H1 (cell line): ENCODE data around the gene LRP5. TPM values are rescaled to one million over a fixed set of nuclear protein-coding genes. Genes with fewer than 3 reads are reported as not detected.

Experiments used
- CTCF ChIA-PET: fragments of 300-600 bp; sonication (Branson Sonifier 250); formaldehyde crosslinking; loops from one replicate; lab custom pipeline; 2021; ENCODE audit not compliant: partially characterized antibody; lab: Charles Lee
- POLR2A ChIA-PET: fragments of 300-600 bp; sonication (Branson Sonifier 250); formaldehyde crosslinking; loops from one replicate; lab custom pipeline; 2021; ENCODE audit warnings: inconsistent platforms; ENCODE audit not compliant: partially characterized antibody; lab: Charles Lee
- DNase-seq, 2 experiments: peaks; one replicate each; pipeline versions ENCODE4 v3.0.0 to v3.0.0-alpha.2; 2010 to 2022; ENCODE audit warnings: low spot score in 2 of 2, low read depth in 1 of 2, mixed read lengths in 1 of 2
- FAIRE-seq: peaks from 2 replicates; lab custom pipeline; 2011; peaks lifted over from hg19 to GRCh38; lab: Jason Lieb, UNC
- H2AFZ ChIP-seq: 2 replicates; pipeline ENCODE4 v1.8.1; 2012; ENCODE audit warnings: low read length, inconsistent platforms
- H2AK5ac ChIP-seq: 2 replicates; pipeline ENCODE4 v1.6.1; 2013; ENCODE audit warnings: low read depth, low read length
- H2BK120ac ChIP-seq: replicated peaks from 2 replicates; pipeline ENCODE3; 2013; ENCODE audit warnings: low read depth, low read length, inconsistent platforms
- H2BK12ac ChIP-seq: 2 replicates; pipeline ENCODE4 v1.6.1; 2013; ENCODE audit warnings: low read depth, low read length
- H2BK15ac ChIP-seq: 2 replicates; pipeline ENCODE4 v1.6.1; 2013; ENCODE audit warnings: low read length
- H2BK20ac ChIP-seq: 2 replicates; pipeline ENCODE4 v1.6.1; 2013; ENCODE audit warnings: low read length
- H2BK5ac ChIP-seq: 2 replicates; pipeline ENCODE4 v1.6.1; 2013; ENCODE audit warnings: low read depth, low read length
- H3K14ac ChIP-seq: 2 replicates; pipeline ENCODE4 v1.6.1; 2013; ENCODE audit warnings: inconsistent platforms; ENCODE audit not compliant: insufficient read length
- H3K18ac ChIP-seq: 2 replicates; pipeline ENCODE4 v1.6.1; 2013; ENCODE audit warnings: low read length; ENCODE audit errors: extremely low read depth
- H3K23ac ChIP-seq: 2 replicates; pipeline ENCODE4 v1.6.1; 2013; ENCODE audit warnings: inconsistent platforms; ENCODE audit not compliant: insufficient read length
- H3K23me2 ChIP-seq: 2 replicates; pipeline ENCODE4 v1.6.1; 2013; ENCODE audit warnings: low read depth, low read length
- H3K27ac ChIP-seq: 2 replicates; pipeline ENCODE4 v1.6.1; 2011; ENCODE audit warnings: low read depth, low read length, inconsistent platforms
- H3K27me3 ChIP-seq, 4 experiments: replicated peaks in 1 of 4; 1 replicate in 1 of 4; 2 replicates in 3 of 4; pipeline versions ENCODE4 v1.6.1 to v1.8.1; 2011 to 2013; ENCODE audit warnings: low read length in 3 of 4, mild to moderate bottlenecking in 3 of 4, inconsistent platforms in 2 of 4, mixed read lengths in 2 of 4, moderate library complexity in 1 of 4; ENCODE audit not compliant: control insufficient read depth in 3 of 4, insufficient read depth in 3 of 4; ENCODE audit errors: extremely low read depth in 1 of 4
- H3K36me3 ChIP-seq, 4 experiments: 2 replicates each; pipeline versions ENCODE4 v1.6.1 to v1.8.1; 2011 to 2013; ENCODE audit warnings: mild to moderate bottlenecking in 4 of 4, low read length in 3 of 4, moderate library complexity in 2 of 4, control low read depth in 1 of 4, inconsistent platforms in 1 of 4; ENCODE audit not compliant: insufficient read depth in 4 of 4, control insufficient read depth in 2 of 4
- H3K4ac ChIP-seq: replicated peaks from 2 replicates; pipeline ENCODE3; 2013; ENCODE audit warnings: low read length, low read depth, mixed read lengths, inconsistent platforms; ENCODE audit not compliant: insufficient read length
- H3K4me1 ChIP-seq, 4 experiments: replicated peaks in 1 of 4; 1 replicate in 1 of 4; 2 replicates in 3 of 4; pipeline versions ENCODE4 v1.6.1 to v1.8.1; 2011 to 2013; ENCODE audit warnings: low read length in 3 of 4, inconsistent platforms in 2 of 4, mixed read lengths in 1 of 4; ENCODE audit not compliant: insufficient read depth in 4 of 4, control insufficient read depth in 3 of 4
- H3K4me2 ChIP-seq, 2 experiments: 2 replicates each; pipeline versions ENCODE4 v1.6.1 to v1.8.1; 2011 to 2013; ENCODE audit warnings: low read depth in 2 of 2, low read length in 2 of 2, control low read depth in 1 of 2, inconsistent platforms in 1 of 2, mild to moderate bottlenecking in 1 of 2; ENCODE audit not compliant: insufficient read depth in 1 of 2
- H3K4me3 ChIP-seq, 4 experiments: fragments of 200-600, 300-600 bp in 1 of 4; sonication (generic), shearing (Covaris generic), sonication (Bioruptor Twin) in 1 of 4; 2 replicates each; pipeline versions ENCODE4 v1.5.1 to v1.8.1; 2011 to 2016; ENCODE audit warnings: low read length in 4 of 4, low read depth in 3 of 4, control low read depth in 2 of 4, inconsistent platforms in 2 of 4, mild to moderate bottlenecking in 2 of 4, mixed read lengths in 1 of 4, moderate library complexity in 1 of 4; ENCODE audit not compliant: insufficient read depth in 2 of 4; ENCODE audit errors: extremely low read depth in 1 of 4
- H3K56ac ChIP-seq: replicated peaks from 2 replicates; pipeline ENCODE3; 2013; ENCODE audit warnings: low read depth, mild to moderate bottlenecking, mixed read lengths, low read length, inconsistent platforms; ENCODE audit not compliant: insufficient read length
- H3K79me1 ChIP-seq: 2 replicates; pipeline ENCODE4 v1.6.1; 2013; ENCODE audit warnings: low read depth, low read length, control low read depth
- H3K79me2 ChIP-seq, 2 experiments: 2 replicates each; pipeline versions ENCODE4 v1.6.1 to v1.8.1; 2012 to 2013; ENCODE audit warnings: low read length in 2 of 2, mild to moderate bottlenecking in 2 of 2, inconsistent platforms in 1 of 2; ENCODE audit not compliant: insufficient read depth in 2 of 2, control insufficient read depth in 1 of 2
- H3K9ac ChIP-seq, 4 experiments: replicated peaks in 1 of 4; 1 replicate in 1 of 4; 2 replicates in 3 of 4; pipeline versions ENCODE4 v1.6.1 to v1.8.1; 2011 to 2013; ENCODE audit warnings: low read depth in 3 of 4, low read length in 3 of 4, control low read depth in 2 of 4, mild to moderate bottlenecking in 2 of 4, moderate library complexity in 2 of 4, inconsistent platforms in 1 of 4; ENCODE audit errors: extremely low read depth in 1 of 4
- H3K9me3 ChIP-seq, 2 experiments: 2 replicates each; pipeline versions ENCODE4 v1.6.1 to v1.8.1; 2012 to 2013; ENCODE audit warnings: mild to moderate bottlenecking in 2 of 2, moderate library complexity in 2 of 2, control low read depth in 1 of 2, inconsistent platforms in 1 of 2, low read depth in 1 of 2, low read length in 1 of 2, mixed read lengths in 1 of 2; ENCODE audit not compliant: insufficient read depth in 2 of 2
- H4K20me1 ChIP-seq, 2 experiments: replicated peaks in 1 of 2; 2 replicates each; pipeline versions ENCODE3 to v1.8.1; 2011 to 2013; ENCODE audit warnings: inconsistent platforms in 2 of 2, low read length in 2 of 2, mild to moderate bottlenecking in 1 of 2; ENCODE audit not compliant: insufficient read depth in 2 of 2, control insufficient read depth in 1 of 2
- H4K5ac ChIP-seq: 2 replicates; pipeline ENCODE4 v1.6.1; 2013; ENCODE audit warnings: low read length, low read depth, mixed read lengths, inconsistent platforms; ENCODE audit not compliant: insufficient read length
- H4K8ac ChIP-seq: 2 replicates; pipeline ENCODE4 v1.8.0; 2013; ENCODE audit warnings: mild to moderate bottlenecking, moderate library complexity, low read length, inconsistent platforms; ENCODE audit not compliant: insufficient read depth; ENCODE audit errors: extremely low read depth
- H4K91ac ChIP-seq: replicated peaks from 2 replicates; pipeline ENCODE3; 2013; ENCODE audit warnings: low read length, mixed read lengths, inconsistent platforms; ENCODE audit not compliant: insufficient read length
- KDM1A ChIP-seq: fragments of 200-600, 300-600 bp; sonication (generic); IDR thresholded peaks from 2 replicates; pipeline ENCODE4 v1.7.1; 2016; ENCODE audit warnings: mild to moderate bottlenecking, low read length, borderline replicate concordance
- WGBS, 2 experiments: shearing (Covaris generic) in 1 of 2; methylation state at CpG; one replicate each; pipeline versions ENCODE4 v1.1.6 to v1.1.7; 2013 to 2015; ENCODE audit warnings: low lambda C conversion rate in 2 of 2, mixed read lengths in 2 of 2, inconsistent platforms in 1 of 2, low coverage in 1 of 2, missing lambda C conversion rate in 1 of 2; ENCODE audit not compliant: insufficient replicate concordance in 2 of 2, insufficient coverage in 1 of 2, insufficient read length in 1 of 2; ENCODE audit errors: extremely low coverage in 1 of 2, missing lambda C conversion rate in 1 of 2; 5-methylcytosine and 5-hydroxymethylcytosine counted together
- polyA plus RNA-seq, 7 experiments: library from polyadenylated mRNA; depleted of rRNA in 3 of 7; stranded (reverse) in 5 of 7; unstranded in 2 of 7; fragments of >200 nt in 5 of 7; fragments of 200-250 nt in 2 of 7; gene quantifications; 1 replicate in 5 of 7; 2 replicates in 1 of 7; 4 replicates in 1 of 7; pipeline versions ENCODE4 v1.2.1 to v1.2.3, GENCODE V29; 2011 to 2013; ENCODE audit warnings: missing spikeins in 2 of 7, mixed read lengths in 2 of 7
- total RNA-seq: library from RNA; stranded (reverse); fragmentation: NEBNext Ultra II Directional; extraction: Animal tissue kit (Norgen Biotek cat#: 25700); gene quantifications from 2 replicates; pipeline ENCODE4 v1.2.1, GENCODE V29; 2021
- TF ChIP-seq, protein P1 (sequence below): IDR thresholded peaks from 2 replicates; pipeline ENCODE4 v1.6.1; 2011; ENCODE audit warnings: low read depth, mild to moderate bottlenecking, low read length; ENCODE audit not compliant: insufficient read depth

Gene LRP5
- total and polyA plus RNA-seq, 2 of the 8 experiments (the other 6 are each of a cell fraction or from before 2014, with no cell fraction given) = 19.0 to 38.9 TPM

DNA sequence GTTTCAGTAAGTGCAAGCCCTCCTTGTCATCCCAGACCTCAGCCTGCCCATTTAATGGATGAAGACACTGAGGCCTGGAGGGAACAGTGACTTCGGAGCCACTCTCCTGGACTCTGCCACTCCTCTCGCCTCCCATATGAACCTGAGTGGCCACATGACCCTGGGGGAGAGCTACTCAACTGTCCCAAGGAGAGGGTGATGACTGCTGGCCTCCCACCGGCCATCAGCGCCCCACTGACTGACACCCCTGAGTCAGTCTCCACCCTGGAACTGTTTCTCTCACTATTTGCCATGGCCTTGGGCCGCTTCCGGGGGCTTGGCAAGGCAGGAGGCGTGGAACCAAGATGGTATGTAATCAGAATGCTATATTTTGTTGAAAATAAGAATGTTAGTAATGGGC lies 17.1 kb downstream of the LRP5 start:
- 85% methylated on average over 7 of the region's 7 CpGs; no CpG with 5 or more reads in 1 of the 2 experiments for WGBS, 2 experiments
- Histone ChIP-seq H3K23ac (no peak overlapping the region), H4K8ac (no peak overlapping the region), H3K18ac (peak overlapping the region; percentile 15; the same call in 1 of the 2 replicates), H2BK120ac (peak overlapping the region; percentile 61), H2BK20ac (peak overlapping the region; percentile 98), H3K9ac (no peak overlapping the region), H3K56ac (no peak overlapping the region), H3K9me3 (no peaks in the 10 kb centered on the region), H3K36me3 (no peaks in the 10 kb centered on the region), H3K79me1 (peaks cover 20% of the 10 kb centered on the region), H2AK5ac (no peak overlapping the region; the same call in 1 of the 2 replicates), H2BK15ac (no peak overlapping the region), H2BK12ac (0 out of 2 replicates have a peak overlapping the region, but pooled peaks have one; percentile 32), H3K4me2 (no peak overlapping the region; a peak in 1 of 4 replicates), H2AFZ (no peak overlapping the region), H2BK5ac (peak overlapping the region; percentile 82; the same call in 1 of the 2 replicates), H3K4me3 (no peak overlapping the region), H3K27me3 (no peaks in the 10 kb centered on the region), H3K4me1 (peaks cover 31 to 65% (median 47%) of the 10 kb centered on the region in 4 experiments), H3K4ac (no peak overlapping the region), H4K91ac (no peak overlapping the region), H3K27ac (no peak overlapping the region), H4K5ac (no peak overlapping the region), H3K23me2 (no peaks in the 10 kb centered on the region), H4K20me1 (peaks cover 0 to 4% of the 10 kb centered on the region in 2 experiments), H3K79me2 (peaks cover 0 to 65% of the 10 kb centered on the region in 2 experiments; a peak in 3 of 4 replicates), H3K14ac (no peak overlapping the region)
- CTCF ChIA-PET = interaction anchor here (0.5 to 2.0 kb wide), 10 partner anchors 8 to 110 kb away, joined by 3 to 7 read pairs (median 4); no protein-coding TSS in a partner anchor
- DNase-seq = no peak
- TF ChIP-seq, protein P1, sequence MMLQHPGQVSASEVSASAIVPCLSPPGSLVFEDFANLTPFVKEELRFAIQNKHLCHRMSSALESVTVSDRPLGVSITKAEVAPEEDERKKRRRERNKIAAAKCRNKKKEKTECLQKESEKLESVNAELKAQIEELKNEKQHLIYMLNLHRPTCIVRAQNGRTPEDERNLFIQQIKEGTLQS = no peak
- peak; percentile 85 for TF ChIP-seq KDM1A
- no peak for FAIRE-seq
- POLR2A ChIA-PET = interaction anchor here (1.5 kb wide), 1 partner anchor 16 kb away, joined by 3 read pairs; no protein-coding TSS in a partner anchor
